Muscle of leg (tissue), 11 donors: ENCODE results near the gene TSPAN18. TPM values are rescaled to one million over a fixed set of nuclear protein-coding genes. Genes with fewer than 3 reads are reported as not detected.

Experiments
- DNase-seq: peaks from one replicate; pipeline ENCODE4 v3.0.0; 2013
- H3K27ac ChIP-seq: one replicate; pipeline ENCODE4 v1.5.1; 2013; ENCODE audit warnings: mild to moderate bottlenecking, low read length, control low read depth
- H3K27me3 ChIP-seq: one replicate; pipeline ENCODE4 v1.6.1; 2013; ENCODE audit warnings: low read length; ENCODE audit not compliant: control insufficient read depth, insufficient read depth
- H3K36me3 ChIP-seq: one replicate; pipeline ENCODE4 v1.6.1; 2013; ENCODE audit warnings: low read length; ENCODE audit not compliant: control insufficient read depth, insufficient read depth
- H3K4me1 ChIP-seq: one replicate; pipeline ENCODE4 v1.6.1; 2013; ENCODE audit warnings: low read length; ENCODE audit not compliant: control insufficient read depth, insufficient read depth
- H3K4me3 ChIP-seq: one replicate; pipeline ENCODE4 v1.5.1; 2013; ENCODE audit warnings: low read length, control low read depth
- H3K9me3 ChIP-seq: replicated peaks from 2 replicates; pipeline ENCODE4 v1.6.1; 2013; ENCODE audit warnings: low read depth, low read length; ENCODE audit not compliant: control insufficient read depth
- WGBS: methylation state at CpG from one replicate; pipeline ENCODE4 v1.1.5; 2013; ENCODE audit warnings: missing lambda C conversion rate; ENCODE audit not compliant: insufficient coverage; 5-methylcytosine and 5-hydroxymethylcytosine counted together
- polyA plus RNA-seq, 8 donors: library from polyadenylated mRNA; unstranded; fragments of 120-200 nt; gene quantifications; one replicate each; pipeline versions ENCODE4 v1.2.1 to v1.2.3, GENCODE V29; 2013; ENCODE audit warnings: inconsistent platforms in 1 of 8, low replicate concordance in 1 of 8; ENCODE audit not compliant: insufficient read length in 8 of 8, insufficient read depth in 1 of 8
- total RNA-seq: library from RNA; stranded (reverse); fragments of 120-200 nt; gene quantifications from one replicate; pipeline ENCODE4 v1.2.4, GENCODE V29; 2013

Gene TSPAN18
- total and polyA plus RNA-seq, 9 donors: 15.2 to 63.9 (median 44.0) TPM

DNA sequence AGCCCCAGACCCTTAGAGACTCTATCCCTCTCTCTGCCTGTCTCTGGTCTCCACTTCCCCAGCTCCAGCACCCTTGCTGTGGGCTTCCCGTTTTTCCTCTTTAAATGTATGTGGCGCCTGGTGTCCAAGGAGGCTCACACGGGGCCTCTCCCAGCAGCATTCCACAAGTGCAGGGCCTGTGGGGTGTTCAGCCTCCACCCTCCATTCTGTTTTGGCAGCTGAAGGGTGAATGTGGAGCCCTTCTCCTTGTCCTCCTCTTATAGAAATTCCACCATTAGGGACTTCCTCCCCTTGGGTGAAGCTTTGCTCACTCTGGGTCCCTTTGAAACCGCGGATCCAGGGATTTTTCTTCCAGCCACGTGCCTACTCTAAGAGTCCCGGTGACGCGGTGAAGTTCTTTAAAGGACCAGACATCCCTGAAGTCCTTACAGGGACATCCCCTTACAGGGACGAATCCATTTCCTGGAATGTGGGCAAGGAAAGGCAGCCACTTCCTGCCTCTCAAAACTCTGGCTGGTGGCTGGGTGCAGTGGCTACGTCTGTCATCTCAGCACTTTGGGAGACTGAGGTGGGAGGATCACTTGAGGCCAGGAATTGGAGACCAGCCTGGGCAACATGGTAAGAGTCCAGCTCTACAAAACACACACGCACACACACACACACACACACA, 1.6 kb upstream of the TSPAN18 start:
- peak overlapping the region; percentile 1 for H3K27ac ChIP-seq
- no peak overlapping the region for H3K4me3 ChIP-seq
- WGBS: 39% methylated on average over 3 of the region's 12 CpGs
- H3K36me3 ChIP-seq: no peaks in the 10 kb centered on the region
- H3K4me1 ChIP-seq: peaks cover 46% of the 10 kb centered on the region
- DNase-seq: no peak
- peaks cover 28% of the 10 kb centered on the region for H3K27me3 ChIP-seq
- H3K9me3 ChIP-seq: no peaks in the 10 kb centered on the region

- DNase-seq: no peak
- Histone ChIP-seq H3K36me3 (no peaks in the 10 kb centered on the region), H3K9me3 (no peaks in the 10 kb centered on the region), H3K27ac (peak overlapping the region; percentile 45), H3K4me1 (peaks cover 47% of the 10 kb centered on the region), H3K27me3 (peaks cover 28% of the 10 kb centered on the region), H3K4me3 (no peak overlapping the region)
- WGBS: 74% methylated on average over 9 of the region's 10 CpGs
These were observed 942 bp upstream of the TSPAN18 start for GRCh38 chr11:44725757-44726282.

- under 1% methylated on average over 45 of the region's 45 CpGs for WGBS
- H3K9me3 ChIP-seq: no peaks in the 10 kb centered on the region
- peaks cover 28% of the 10 kb centered on the region for H3K27me3 ChIP-seq
- peaks cover 45% of the 10 kb centered on the region for H3K4me1 ChIP-seq
- DNase-seq: no peak
- no peaks in the 10 kb centered on the region for H3K36me3 ChIP-seq
- peak overlapping the region; percentile 76 for H3K4me3 ChIP-seq
- H3K27ac ChIP-seq: no peak overlapping the region
These were observed 281 bp downstream of the TSPAN18 start for GRCh38 chr11:44727114-44727372.

DNA sequence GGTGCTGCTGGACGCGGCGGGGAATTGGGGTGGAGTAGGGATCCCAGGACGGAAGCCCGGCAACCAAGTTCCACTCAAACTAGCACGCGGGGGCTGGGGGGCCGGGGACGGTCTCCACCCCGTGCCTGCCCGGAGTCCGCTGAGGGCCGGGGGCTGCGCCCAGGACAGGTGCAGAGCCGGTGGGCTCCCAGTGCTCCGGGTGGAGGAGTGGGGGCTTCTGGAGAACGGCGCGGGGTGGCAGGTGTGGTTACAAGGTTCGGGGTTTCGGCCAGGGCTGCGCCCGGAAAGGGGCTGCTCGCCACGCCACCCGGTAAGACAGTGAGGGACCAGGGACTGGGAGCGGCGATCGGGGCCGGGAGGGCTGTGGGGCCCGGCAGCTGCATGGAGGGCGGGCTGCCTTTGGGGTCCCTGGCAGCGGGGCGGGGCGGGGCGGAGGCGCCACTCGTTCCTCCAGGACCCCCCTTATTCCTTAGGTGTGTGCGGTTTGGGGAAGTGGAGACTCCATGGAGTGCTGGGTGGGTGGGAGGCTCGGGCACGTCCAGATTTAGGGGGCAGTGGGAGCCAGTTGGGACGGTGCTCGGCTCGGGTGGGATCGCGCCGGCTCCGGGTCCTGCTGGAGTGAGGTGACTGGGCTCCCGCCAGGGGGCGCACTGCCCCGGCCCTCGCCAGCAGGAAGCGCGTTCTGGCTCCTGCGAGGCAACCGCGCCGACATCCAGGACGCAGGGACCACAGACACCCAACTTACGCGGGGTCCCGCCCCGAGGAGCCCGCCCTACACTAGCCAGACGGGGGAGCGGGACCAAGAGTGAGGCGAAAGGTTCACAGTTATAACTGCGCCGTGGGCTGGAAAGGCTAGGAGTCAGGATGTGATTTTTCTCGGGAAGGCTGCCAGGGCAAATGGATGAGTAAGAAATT, 868 bp downstream of the TSPAN18 start:
- peak; percentile 92 for DNase-seq
- Histone ChIP-seq H3K4me3 (peak overlapping the region; percentile 76), H3K9me3 (no peaks in the 10 kb centered on the region), H3K27me3 (peaks cover 28% of the 10 kb centered on the region), H3K36me3 (no peaks in the 10 kb centered on the region), H3K27ac (no peak overlapping the region), H3K4me1 (peaks cover 48% of the 10 kb centered on the region)
- WGBS: under 1% methylated on average over 43 of the region's 70 CpGs

DNA sequence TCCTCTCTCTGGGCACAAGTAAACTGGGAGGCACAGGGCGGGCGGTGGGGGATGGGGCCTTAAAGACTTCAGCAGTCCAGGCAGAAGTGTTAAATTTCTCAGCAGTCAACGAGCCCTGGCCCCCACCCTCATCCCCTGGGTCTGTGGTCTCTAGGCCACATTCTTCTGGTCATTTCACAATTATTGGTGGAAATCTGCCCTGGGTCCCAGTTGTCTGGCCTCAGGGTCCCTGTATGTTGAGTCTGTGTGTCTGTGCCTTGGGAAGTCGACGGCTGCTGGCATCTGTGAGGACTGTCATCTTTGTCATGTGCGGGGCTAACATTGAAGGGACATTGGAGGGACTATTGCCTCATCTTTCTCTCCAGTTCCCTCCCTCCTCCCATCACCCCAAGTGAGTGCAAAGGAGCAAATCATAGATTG, 1.7 kb downstream of the TSPAN18 start:
- H3K9me3 ChIP-seq: peaks cover 2% of the 10 kb centered on the region
- H3K4me1 ChIP-seq: peaks cover 51% of the 10 kb centered on the region
- H3K4me3 ChIP-seq: peak overlapping the region; percentile 76
- peaks cover 26% of the 10 kb centered on the region for H3K27me3 ChIP-seq
- DNase-seq: no peak
- H3K27ac ChIP-seq: no peak overlapping the region
- WGBS: no CpG with 5 or more reads among the region's 6 CpGs
- H3K36me3 ChIP-seq: no peaks in the 10 kb centered on the region

DNA sequence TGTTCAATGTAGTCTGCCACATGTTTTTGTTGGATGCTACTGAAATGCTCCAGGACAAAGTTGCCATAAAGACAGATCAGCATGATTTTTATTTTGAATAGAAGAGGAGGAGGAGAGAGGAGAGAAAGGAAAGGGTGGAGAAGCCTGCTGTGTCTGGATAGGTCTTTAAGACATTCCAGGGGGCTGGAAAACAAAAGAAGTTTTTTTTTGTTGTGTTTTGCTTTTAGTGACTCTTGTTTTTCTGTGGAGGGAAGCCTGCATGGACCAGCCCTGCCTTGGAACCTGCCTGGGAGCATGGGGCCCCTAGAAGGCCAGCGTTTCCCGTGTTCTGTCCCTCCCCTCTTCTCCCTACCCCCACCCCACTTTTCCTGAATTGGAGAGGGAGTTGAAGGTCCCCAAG, 2.3 kb downstream of the TSPAN18 start:
- no peaks in the 10 kb centered on the region for H3K36me3 ChIP-seq
- H3K4me3 ChIP-seq: no peak overlapping the region
- H3K27ac ChIP-seq: no peak overlapping the region
- peaks cover 55% of the 10 kb centered on the region for H3K4me1 ChIP-seq
- peaks cover 2% of the 10 kb centered on the region for H3K9me3 ChIP-seq
- H3K27me3 ChIP-seq: peaks cover 26% of the 10 kb centered on the region
- no peak for DNase-seq
- no CpG with 5 or more reads among the region's 2 CpGs for WGBS

DNA sequence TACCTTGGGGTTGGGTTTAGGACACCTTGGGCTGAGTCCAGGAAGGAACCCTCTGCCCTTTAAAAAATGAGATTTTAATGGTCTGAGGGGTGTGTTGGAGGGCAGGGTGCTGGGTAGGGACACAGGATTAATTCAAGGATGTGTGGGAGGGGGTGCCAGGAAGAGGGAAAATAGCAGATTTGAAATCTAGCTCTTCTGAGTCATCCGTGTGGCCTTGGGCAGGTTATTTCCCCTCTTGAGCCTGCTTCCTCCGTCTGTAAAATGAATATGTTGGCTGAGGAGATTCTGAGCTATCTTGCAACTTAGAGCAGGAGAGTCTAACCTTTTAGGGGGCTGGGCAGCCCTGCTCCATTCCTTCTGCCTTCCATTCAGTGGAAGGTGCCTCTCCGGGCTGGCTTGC, 3.0 kb downstream of the TSPAN18 start:
- Histone ChIP-seq H3K9me3 (peaks cover 2% of the 10 kb centered on the region), H3K27me3 (peaks cover 26% of the 10 kb centered on the region), H3K4me3 (no peak overlapping the region), H3K36me3 (no peaks in the 10 kb centered on the region), H3K27ac (no peak overlapping the region), H3K4me1 (peaks cover 54% of the 10 kb centered on the region)
- DNase-seq: no peak
- 100% methylated on average over 1 of the region's 3 CpGs for WGBS

- no peak overlapping the region for H3K4me3 ChIP-seq
- peaks cover 46% of the 10 kb centered on the region for H3K4me1 ChIP-seq
- H3K27ac ChIP-seq: no peak overlapping the region
- peaks cover 2% of the 10 kb centered on the region for H3K9me3 ChIP-seq
- WGBS: 84% methylated on average over 5 of the region's 5 CpGs
- no peak for DNase-seq
- H3K36me3 ChIP-seq: no peaks in the 10 kb centered on the region
- peaks cover 22% of the 10 kb centered on the region for H3K27me3 ChIP-seq
These were observed 4.0 kb downstream of the TSPAN18 start for GRCh38 chr11:44730775-44731174.

DNA sequence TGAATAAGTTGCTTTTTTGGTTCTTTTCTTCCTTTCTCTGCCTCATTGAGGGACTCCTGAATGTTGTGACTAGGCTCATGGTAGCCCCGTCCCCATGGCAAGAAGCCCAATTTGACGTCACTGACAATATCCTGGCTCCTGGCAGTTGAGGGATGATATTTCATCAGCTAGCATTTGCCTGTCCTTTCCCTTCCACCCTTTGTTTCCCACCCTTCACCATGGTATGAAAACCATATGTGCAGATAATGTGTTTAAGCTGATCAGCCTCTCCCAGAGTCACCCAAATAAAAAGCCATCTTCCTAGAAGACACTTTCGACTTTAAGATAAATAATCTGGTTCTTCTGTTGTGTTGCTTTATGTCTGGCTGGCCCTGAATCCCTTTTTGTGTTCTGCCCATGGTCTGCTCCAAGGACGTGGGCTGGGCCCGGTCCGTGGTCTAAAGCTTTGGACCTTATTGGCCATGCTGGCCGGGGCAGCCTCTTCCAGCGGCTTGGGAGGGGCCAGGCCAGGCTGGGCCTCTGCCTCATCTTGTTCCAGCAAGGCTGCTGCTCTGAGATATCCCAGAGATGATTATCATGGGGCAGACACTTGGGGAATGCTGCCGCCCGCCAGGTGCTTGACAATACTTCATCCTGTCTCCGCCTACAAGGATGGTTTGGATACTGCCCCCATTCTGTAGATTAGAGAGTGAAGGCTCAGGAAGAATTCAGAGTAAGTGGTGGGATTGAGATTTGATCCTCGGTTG, 5.1 kb downstream of the TSPAN18 start:
- Histone ChIP-seq H3K4me3 (no peak overlapping the region), H3K27me3 (peaks cover 21% of the 10 kb centered on the region), H3K9me3 (peaks cover 2% of the 10 kb centered on the region), H3K27ac (peak overlapping the region; percentile 67), H3K36me3 (no peaks in the 10 kb centered on the region), H3K4me1 (peaks cover 38% of the 10 kb centered on the region)
- DNase-seq: peak; percentile 79
- WGBS: 38% methylated on average over 7 of the region's 12 CpGs

DNA sequence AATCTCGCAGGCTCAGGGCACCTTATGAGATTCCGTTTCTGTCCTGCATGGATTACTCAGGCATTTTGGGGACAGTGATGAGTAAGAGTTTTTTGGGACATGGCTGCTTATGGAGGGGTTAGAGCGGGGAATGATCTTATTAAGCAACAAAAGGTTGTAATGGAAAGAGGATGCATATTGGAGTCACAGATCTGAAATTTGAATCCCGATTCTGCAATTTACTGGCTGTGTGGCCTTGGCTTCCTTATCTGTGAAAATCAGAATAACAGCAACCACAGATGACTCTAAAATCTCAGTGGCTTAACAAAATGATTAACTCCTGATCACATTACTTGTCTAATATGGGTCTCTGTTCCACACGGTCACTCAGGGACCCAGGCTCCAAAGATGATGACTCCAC, 5.8 kb downstream of the TSPAN18 start:
- Histone ChIP-seq H3K27me3 (peaks cover 18% of the 10 kb centered on the region), H3K27ac (no peak overlapping the region), H3K9me3 (peaks cover 2% of the 10 kb centered on the region), H3K4me3 (no peak overlapping the region), H3K36me3 (no peaks in the 10 kb centered on the region), H3K4me1 (peaks cover 35% of the 10 kb centered on the region)
- WGBS: 100% methylated on average over 2 of the region's 5 CpGs
- DNase-seq: no peak
